ENCODE results near the gene NRP2.

DNA sequence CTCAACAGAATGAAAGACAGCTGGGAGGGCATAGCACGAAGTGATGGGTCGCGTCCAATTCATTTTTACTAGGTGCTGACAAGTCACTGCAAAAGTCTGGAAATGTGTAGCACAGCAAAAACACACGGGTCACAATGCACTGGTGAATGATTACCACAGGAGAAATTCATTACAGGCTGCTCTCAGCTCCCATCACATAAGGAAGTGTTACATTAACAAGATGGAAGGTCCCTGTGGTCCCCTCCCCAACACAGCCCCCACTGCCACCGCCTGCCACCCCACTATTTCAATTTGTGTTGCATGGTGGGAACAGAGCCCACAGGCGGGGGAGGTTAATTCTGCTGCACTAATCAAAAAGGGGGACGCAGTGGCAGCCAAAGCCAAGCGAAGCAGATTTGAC lies 122.8 kb downstream of the NRP2 start:
- TF ChIP-seq YY1 (IDR thresholded peaks at IDR 0.05; ENCODE audit: insufficient read depth, insufficient read length) (no peak), SUZ12 (IDR thresholded peaks at IDR 0.05; ENCODE audit: extremely low read depth, insufficient read depth, insufficient read length) (no peak), ZNF274 (IDR thresholded peaks at IDR 0.05; ENCODE audit: low read depth, low read length) (no peak)

Data from NT2/D1 (cell line).